WTC11 (cell line): ENCODE measurements around the gene CFAP53.

Experiments used
- CREB1 ChIP-seq: sonication (generic); formaldehyde crosslinking; IDR thresholded peaks from 2 replicates; pipeline ENCODE4 v1.8.0; 2023; ENCODE audit warnings: mild to moderate bottlenecking, missing genetic modification reagents
- JUN ChIP-seq: sonication (generic); formaldehyde crosslinking; IDR thresholded peaks from 2 replicates; pipeline ENCODE4 v1.8.0; 2023; ENCODE audit warnings: mild to moderate bottlenecking, missing genetic modification reagents
- NFYB ChIP-seq: sonication (generic); formaldehyde crosslinking; conservative IDR thresholded peaks from 2 replicates; pipeline ENCODE4 v1.8.0; 2022; ENCODE audit warnings: low read depth, missing genetic modification reagents
- TF ChIP-seq, protein P1 (sequence below): fragments of 200-600 bp; IDR thresholded peaks from 2 replicates; pipeline ENCODE4 v1.8.0; 2022; ENCODE audit warnings: antibody characterized with exemption
- TF ChIP-seq, protein P2 (sequence below): sonication (generic); formaldehyde crosslinking; IDR thresholded peaks from 2 replicates; pipeline ENCODE4 v1.8.0; 2022; ENCODE audit warnings: mild to moderate bottlenecking, missing genetic modification reagents

DNA sequence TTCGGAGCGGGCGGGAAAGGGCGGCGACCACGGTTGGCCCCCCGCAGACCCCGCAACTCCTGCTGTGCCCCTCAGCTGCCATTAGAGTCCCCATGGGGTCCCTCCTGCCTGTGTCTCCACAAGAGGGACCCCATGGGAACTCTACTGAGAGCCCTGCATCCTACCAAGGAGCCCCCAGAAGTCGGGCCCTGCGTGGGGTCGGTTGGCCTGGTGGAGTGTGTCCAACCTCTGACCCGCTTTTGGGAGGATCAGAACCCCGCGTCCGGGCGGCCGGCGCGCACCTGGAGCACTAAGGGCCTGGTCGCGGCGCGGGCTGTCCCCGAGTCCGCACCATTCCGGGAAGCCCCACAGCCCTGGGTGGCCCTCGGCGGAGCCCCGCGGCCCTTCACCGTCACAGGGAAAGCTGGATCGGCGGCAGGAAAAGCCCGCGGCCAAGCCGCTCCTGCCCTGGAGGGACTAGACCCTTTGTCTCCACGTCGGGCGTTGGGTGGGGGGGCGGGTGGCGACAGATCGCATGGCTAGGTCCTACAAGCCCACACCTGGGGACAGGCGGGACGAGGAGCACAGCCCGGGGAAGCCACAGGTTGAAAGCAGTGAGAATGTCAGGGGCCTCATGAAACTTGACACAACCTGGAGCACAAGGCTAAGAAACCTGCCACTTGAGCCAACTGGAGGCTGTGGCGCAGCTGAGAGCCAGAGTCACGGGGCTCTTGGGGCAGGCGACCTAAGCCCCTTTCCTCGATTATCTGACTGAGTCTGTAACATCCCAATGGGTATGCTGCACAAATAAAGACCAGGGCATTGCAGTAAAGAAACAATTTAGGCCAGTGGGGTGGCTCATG is 32.4 kb upstream of the CFAP53 start:
- no peak for TF ChIP-seq JUN (CRISPR knock-in tag)
- TF ChIP-seq, protein P1, sequence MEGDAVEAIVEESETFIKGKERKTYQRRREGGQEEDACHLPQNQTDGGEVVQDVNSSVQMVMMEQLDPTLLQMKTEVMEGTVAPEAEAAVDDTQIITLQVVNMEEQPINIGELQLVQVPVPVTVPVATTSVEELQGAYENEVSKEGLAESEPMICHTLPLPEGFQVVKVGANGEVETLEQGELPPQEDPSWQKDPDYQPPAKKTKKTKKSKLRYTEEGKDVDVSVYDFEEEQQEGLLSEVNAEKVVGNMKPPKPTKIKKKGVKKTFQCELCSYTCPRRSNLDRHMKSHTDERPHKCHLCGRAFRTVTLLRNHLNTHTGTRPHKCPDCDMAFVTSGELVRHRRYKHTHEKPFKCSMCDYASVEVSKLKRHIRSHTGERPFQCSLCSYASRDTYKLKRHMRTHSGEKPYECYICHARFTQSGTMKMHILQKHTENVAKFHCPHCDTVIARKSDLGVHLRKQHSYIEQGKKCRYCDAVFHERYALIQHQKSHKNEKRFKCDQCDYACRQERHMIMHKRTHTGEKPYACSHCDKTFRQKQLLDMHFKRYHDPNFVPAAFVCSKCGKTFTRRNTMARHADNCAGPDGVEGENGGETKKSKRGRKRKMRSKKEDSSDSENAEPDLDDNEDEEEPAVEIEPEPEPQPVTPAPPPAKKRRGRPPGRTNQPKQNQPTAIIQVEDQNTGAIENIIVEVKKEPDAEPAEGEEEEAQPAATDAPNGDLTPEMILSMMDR, result no peak
- TF ChIP-seq, protein P2, sequence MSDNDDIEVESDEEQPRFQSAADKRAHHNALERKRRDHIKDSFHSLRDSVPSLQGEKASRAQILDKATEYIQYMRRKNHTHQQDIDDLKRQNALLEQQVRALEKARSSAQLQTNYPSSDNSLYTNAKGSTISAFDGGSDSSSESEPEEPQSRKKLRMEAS (CRISPR knock-in tag), result no peak
- TF ChIP-seq NFYB, result no peak
- no peak for TF ChIP-seq CREB1 (CRISPR knock-in tag)
